ENCODE measurements around the gene MED13L.

DNA sequence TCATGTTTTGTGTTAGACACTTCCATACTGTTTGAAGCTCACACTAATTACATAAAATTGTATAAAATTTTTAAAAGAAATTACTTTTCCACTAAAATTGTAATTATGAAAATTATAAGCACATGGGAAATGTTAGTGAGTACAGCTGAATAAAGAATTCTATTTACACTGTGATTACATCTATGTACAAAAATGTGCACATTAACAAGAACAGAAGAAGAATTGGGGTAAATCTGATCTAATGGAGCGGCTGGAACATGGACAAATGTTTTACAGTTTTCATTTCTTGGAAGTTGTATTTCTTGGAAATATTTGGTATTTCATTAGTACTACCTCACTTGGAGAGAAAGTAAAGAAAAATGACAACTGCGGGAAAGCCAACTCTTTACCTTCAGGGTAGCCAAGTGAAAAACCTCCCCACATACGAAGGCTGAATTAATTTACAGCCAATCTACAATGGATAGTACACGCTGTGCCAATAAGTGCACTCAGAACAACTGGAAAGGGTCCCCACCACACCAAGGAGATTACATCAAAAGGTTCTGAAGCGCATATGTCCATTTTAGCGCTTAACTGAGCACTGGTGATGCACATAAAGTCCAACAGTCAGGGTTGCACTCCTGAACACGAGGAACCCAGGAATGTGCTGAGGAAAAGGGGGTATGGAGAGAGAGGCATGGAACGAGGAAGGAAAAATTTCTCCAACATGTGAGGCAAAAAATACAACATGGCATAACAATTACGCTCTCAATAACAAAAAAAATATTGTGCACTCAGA lies 17.5 kb downstream of the MED13L start:
- no peak for TF ChIP-seq EZH2 (IDR thresholded peaks at IDR 0.05; ENCODE audit: insufficient read depth, poor library complexity, severe bottlenecking)
- no peak for TF ChIP-seq EZH2phosphoT487 (IDR thresholded peaks at IDR 0.05; ENCODE audit: insufficient read depth, low read depth)
